HFFc6 (cell line): ENCODE measurements around the gene LGALS3BP. TPM values are rescaled to one million over a fixed set of nuclear protein-coding genes. Genes with fewer than 3 reads are reported as not detected.

Experiments
- DNase-seq: peaks from one replicate; pipeline ENCODE4 v3.0.0-alpha.2; 2018
- H3K27ac Mint-ChIP-seq: 2 replicates; pipeline ENCODE4 v1.8.0; 2020; ENCODE audit warnings: mild to moderate bottlenecking, mixed read lengths
- H3K27me3 Mint-ChIP-seq: 2 replicates; pipeline ENCODE4 v1.8.0; 2021; ENCODE audit warnings: mild to moderate bottlenecking, moderate library complexity, mixed read lengths; ENCODE audit not compliant: insufficient read depth
- H3K36me3 Mint-ChIP-seq: 2 replicates; pipeline ENCODE4 v1.8.0; 2021; ENCODE audit warnings: low read depth, mixed read lengths
- H3K4me1 Mint-ChIP-seq: 2 replicates; pipeline ENCODE4 v1.8.0; 2020; ENCODE audit warnings: low read depth, mixed read lengths
- H3K4me3 Mint-ChIP-seq: 2 replicates; pipeline ENCODE4 v1.8.0; 2020; ENCODE audit warnings: mild to moderate bottlenecking, moderate library complexity, mixed read lengths
- H3K9me3 Mint-ChIP-seq: 2 replicates; pipeline ENCODE4 v1.8.0; 2020; ENCODE audit warnings: mild to moderate bottlenecking, mixed read lengths
- total RNA-seq, 6 experiments: library from RNA; stranded (reverse); fragmentation: NEBNext Ultra II Directional; extraction: Animal tissue kit (Norgen Biotek cat#: 25700); gene quantifications; 2 replicates in 1 of 6; 3 replicates in 5 of 6; pipeline ENCODE4 v1.2.3, GENCODE V29; 2021
- TF ChIP-seq, protein P1 (sequence below): fragments of 200-600 bp; sonication (generic); IDR thresholded peaks from 2 replicates; pipeline ENCODE4 v1.5.0; 2021; ENCODE audit warnings: antibody characterized with exemption, mild to moderate bottlenecking

Gene LGALS3BP
- total RNA-seq, 6 experiments from 2014 or later = 31.1 to 46.4 (median 43.4) TPM

DNA sequence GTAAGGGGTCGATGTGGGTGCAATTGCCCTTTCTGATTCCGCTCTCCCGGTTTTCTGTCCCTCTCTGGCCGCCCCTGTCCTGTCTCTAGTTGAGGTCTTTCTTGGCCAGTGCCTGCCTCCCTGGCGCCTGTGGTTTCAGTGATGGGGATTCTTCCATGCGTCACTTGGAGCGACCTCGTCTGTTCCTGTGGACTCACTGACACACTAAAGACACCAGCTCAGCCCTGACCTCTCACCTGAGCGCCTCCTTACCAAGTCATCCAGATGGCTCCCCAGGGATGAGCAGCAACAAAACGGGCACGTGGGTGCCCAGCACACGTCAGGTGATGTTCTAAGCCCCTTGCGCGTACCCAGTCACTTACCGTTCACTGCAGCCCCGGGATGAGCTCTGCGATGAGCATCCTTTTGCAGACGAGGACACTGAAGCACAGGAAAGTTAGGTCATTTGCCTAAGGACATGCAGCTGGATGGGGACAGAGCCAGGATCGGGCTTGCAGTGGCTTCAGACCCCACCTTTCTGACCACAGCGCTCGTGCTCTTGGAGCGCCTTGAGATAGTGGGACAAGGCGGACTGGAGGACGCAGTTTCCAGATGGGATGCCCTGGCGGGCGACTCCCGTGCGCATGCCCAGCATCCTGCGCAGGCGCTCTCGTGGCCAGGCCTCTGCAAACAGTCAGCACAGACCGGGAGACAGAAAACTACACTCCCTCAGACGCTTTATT is 11.5 kb upstream of the LGALS3BP start:
- Mint-ChIP-seq H3K36me3 (peaks cover 44% of the 10 kb centered on the region), H3K9me3 (no peaks in the 10 kb centered on the region), H3K4me1 (peaks cover 10% of the 10 kb centered on the region), H3K4me3 (no peak overlapping the region), H3K27ac (no peak overlapping the region), H3K27me3 (no peaks in the 10 kb centered on the region; the same call in 1 of the 2 replicates)
- DNase-seq = no peak
- TF ChIP-seq, protein P1, sequence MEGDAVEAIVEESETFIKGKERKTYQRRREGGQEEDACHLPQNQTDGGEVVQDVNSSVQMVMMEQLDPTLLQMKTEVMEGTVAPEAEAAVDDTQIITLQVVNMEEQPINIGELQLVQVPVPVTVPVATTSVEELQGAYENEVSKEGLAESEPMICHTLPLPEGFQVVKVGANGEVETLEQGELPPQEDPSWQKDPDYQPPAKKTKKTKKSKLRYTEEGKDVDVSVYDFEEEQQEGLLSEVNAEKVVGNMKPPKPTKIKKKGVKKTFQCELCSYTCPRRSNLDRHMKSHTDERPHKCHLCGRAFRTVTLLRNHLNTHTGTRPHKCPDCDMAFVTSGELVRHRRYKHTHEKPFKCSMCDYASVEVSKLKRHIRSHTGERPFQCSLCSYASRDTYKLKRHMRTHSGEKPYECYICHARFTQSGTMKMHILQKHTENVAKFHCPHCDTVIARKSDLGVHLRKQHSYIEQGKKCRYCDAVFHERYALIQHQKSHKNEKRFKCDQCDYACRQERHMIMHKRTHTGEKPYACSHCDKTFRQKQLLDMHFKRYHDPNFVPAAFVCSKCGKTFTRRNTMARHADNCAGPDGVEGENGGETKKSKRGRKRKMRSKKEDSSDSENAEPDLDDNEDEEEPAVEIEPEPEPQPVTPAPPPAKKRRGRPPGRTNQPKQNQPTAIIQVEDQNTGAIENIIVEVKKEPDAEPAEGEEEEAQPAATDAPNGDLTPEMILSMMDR = no peak

DNA sequence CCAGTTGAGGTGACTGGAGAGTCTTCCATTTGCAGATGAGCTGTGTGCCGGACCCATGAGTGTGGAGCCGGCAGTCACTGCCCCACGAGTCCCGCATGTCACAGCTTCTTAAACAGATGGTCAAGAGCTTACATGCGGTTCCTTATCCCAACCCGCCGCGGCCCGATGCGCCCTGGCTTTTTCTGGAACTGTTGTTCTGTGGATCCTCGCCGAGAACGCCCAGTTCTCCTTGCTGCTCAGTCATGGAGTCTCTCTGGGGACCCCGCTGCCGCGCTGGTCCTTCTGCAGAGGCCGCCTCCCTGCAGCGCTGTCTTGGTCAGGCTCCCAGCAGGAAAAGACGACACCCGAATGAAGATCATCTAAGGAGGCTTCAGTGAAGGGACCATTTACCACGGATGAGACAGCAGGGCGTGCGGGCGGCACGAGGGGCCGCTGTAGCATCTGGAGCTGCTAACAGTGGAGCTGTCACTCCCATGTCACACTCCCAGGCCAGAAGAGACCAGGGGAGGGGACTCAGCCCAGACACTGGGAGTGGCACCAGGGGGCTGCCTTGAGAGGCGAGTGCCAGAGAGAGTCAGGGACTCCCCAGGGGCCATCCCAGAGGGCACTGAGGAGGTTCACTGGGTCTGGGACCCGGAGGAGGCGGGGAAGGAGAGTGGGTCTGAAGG is 10.8 kb upstream of the LGALS3BP start:
- Mint-ChIP-seq H3K4me1 (peaks cover 14% of the 10 kb centered on the region), H3K4me3 (no peak overlapping the region), H3K36me3 (peaks cover 40% of the 10 kb centered on the region), H3K9me3 (no peaks in the 10 kb centered on the region), H3K27me3 (no peaks in the 10 kb centered on the region; the same call in 1 of the 2 replicates), H3K27ac (no peak overlapping the region)
- DNase-seq = no peak
- TF ChIP-seq, protein P1 = no peak

- Mint-ChIP-seq H3K4me1 (peaks cover 14% of the 10 kb centered on the region), H3K27me3 (no peaks in the 10 kb centered on the region; the same call in 1 of the 2 replicates), H3K9me3 (no peaks in the 10 kb centered on the region), H3K36me3 (peaks cover 31% of the 10 kb centered on the region), H3K27ac (no peak overlapping the region), H3K4me3 (no peak overlapping the region)
- TF ChIP-seq, protein P1 = no peak
- DNase-seq = no peak
Observed at GRCh38 chr17:78988152-78988551, 8.4 kb upstream of the LGALS3BP start.

GRCh38 chr17:78986649-78987328 is 7.1 kb upstream of the LGALS3BP start:
- Mint-ChIP-seq H3K4me3 (peak overlapping the region; percentile 77), H3K4me1 (peaks cover 14% of the 10 kb centered on the region), H3K27ac (peak overlapping the region; percentile 73), H3K27me3 (no peaks in the 10 kb centered on the region; the same call in 1 of the 2 replicates), H3K36me3 (peaks cover 24% of the 10 kb centered on the region), H3K9me3 (no peaks in the 10 kb centered on the region)
- TF ChIP-seq, protein P1 = no peak
- peak; percentile 48 for DNase-seq

DNA sequence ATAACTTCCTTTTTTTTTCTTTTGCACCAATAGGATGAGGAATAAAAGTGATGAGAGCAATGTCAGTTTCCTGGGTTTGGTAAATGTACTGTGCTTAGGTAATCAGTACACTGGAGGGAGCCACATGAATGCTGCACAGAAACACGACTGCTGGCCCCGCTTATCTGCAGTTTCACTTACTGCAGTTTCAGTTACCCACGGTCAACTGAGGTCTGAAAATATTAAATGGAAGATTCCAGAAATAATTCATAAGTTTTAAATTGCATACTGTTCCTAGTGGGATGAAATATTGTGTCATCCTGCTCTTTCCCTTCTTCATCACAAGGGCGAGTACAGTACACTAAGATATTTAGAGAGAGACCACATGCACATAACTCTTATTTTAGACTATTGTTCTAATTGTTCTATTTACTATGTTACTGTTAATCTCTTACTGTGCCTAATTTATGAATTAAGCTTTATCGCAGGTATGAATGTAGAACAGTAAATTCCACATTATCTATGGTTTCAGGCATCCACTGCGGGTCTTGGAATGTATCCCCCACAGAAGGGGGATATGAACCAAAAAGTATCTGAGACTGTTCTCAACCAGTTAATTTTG is 6.4 kb upstream of the LGALS3BP start:
- Mint-ChIP-seq H3K27ac (peak overlapping the region; percentile 73), H3K36me3 (peaks cover 18% of the 10 kb centered on the region), H3K4me3 (peak overlapping the region; percentile 77), H3K9me3 (no peaks in the 10 kb centered on the region), H3K4me1 (peaks cover 14% of the 10 kb centered on the region), H3K27me3 (no peaks in the 10 kb centered on the region; the same call in 1 of the 2 replicates)
- TF ChIP-seq, protein P1 = peak; percentile 46
- DNase-seq = peak; percentile 30
